MM.1S (cell line): ENCODE results near the gene KLF14.
A peak's percentile ranks its signal among the peaks of the same experiment; 100 is the strongest.

Experiments
- DNase-seq: peaks from one replicate; pipeline ENCODE4 v3.0.0-alpha.2; 2015
- H2AFZ ChIP-seq: fragments of 300-600 bp; sonication (generic); 2 replicates; pipeline ENCODE4 v1.6.0; 2016; ENCODE audit warnings: antibody characterized with exemption, low read length
- H3F3A ChIP-seq: fragments of 300-600 bp; sonication (generic); 2 replicates; pipeline ENCODE4 v1.6.1; 2016; ENCODE audit warnings: mild to moderate bottlenecking, antibody characterized with exemption, low read length, moderate library complexity, mixed read lengths; ENCODE audit not compliant: insufficient read depth
- H3K27ac ChIP-seq: fragments of 300-600 bp; sonication (generic); 2 replicates; pipeline ENCODE4 v1.5.1; 2016; ENCODE audit warnings: mild to moderate bottlenecking, low read length
- H3K27me3 ChIP-seq: fragments of 300-600 bp; sonication (generic); replicated peaks from 2 replicates; pipeline ENCODE4 v1.6.0; 2016; ENCODE audit warnings: low read length; ENCODE audit not compliant: insufficient read depth
- H3K36me3 ChIP-seq: fragments of 300-600 bp; sonication (generic); replicated peaks from 2 replicates; pipeline ENCODE4 v1.6.1; 2016; ENCODE audit warnings: mild to moderate bottlenecking, low read length, mixed read lengths; ENCODE audit not compliant: insufficient read depth
- H3K4me1 ChIP-seq: fragments of 300-600 bp; sonication (generic); 2 replicates; pipeline ENCODE4 v1.6.1; 2016; ENCODE audit warnings: low read length, mixed read lengths
- H3K4me2 ChIP-seq: fragments of 300-600 bp; sonication (generic); 2 replicates; pipeline ENCODE4 v1.6.0; 2016; ENCODE audit warnings: low read depth, low read length
- H3K4me3 ChIP-seq: fragments of 300-600 bp; sonication (generic); 2 replicates; pipeline ENCODE4 v1.5.1; 2016; ENCODE audit warnings: low read length, mixed read lengths
- H3K79me2 ChIP-seq: fragments of 300-600 bp; sonication (generic); 2 replicates; pipeline ENCODE4 v1.6.1; 2016; ENCODE audit warnings: mixed run types, low read length, mixed read lengths
- H3K9ac ChIP-seq: fragments of 300-600 bp; sonication (generic); 2 replicates; pipeline ENCODE4 v1.6.1; 2016; ENCODE audit warnings: low read length, mixed read lengths
- H3K9me2 ChIP-seq: fragments of 300-600 bp; sonication (generic); replicated peaks from 2 replicates; pipeline ENCODE4 v1.6.1; 2016; ENCODE audit warnings: mild to moderate bottlenecking, low read length, mixed read lengths; ENCODE audit not compliant: insufficient read depth
- H3K9me3 ChIP-seq: fragments of 300-600 bp; sonication (generic); replicated peaks from 2 replicates; pipeline ENCODE4 v1.6.1; 2016; ENCODE audit warnings: mild to moderate bottlenecking, low read length, mixed read lengths; ENCODE audit not compliant: insufficient read depth
- H4K20me1 ChIP-seq: fragments of 300-600 bp; sonication (generic); 2 replicates; pipeline ENCODE4 v1.6.1; 2016; ENCODE audit warnings: mild to moderate bottlenecking, low read length, moderate library complexity, mixed read lengths; ENCODE audit not compliant: insufficient read depth
- EZH2 ChIP-seq: fragments of 300-600 bp; sonication (generic); optimal IDR thresholded peaks from 2 replicates; pipeline ENCODE3; 2017; ENCODE audit warnings: low read depth, mild to moderate bottlenecking, antibody characterized with exemption, low read length, mixed read lengths
- EZH2phosphoT487 ChIP-seq: fragments of 300-600 bp; sonication (generic); IDR thresholded peaks from 2 replicates; pipeline ENCODE4 v1.6.1; 2018; ENCODE audit warnings: antibody characterized with exemption, low read length
- TF ChIP-seq, protein P1 (sequence below): fragments of 300-600 bp; sonication (generic); IDR thresholded peaks from 2 replicates; pipeline ENCODE4 v1.5.1; 2016; ENCODE audit warnings: antibody characterized with exemption, low read length, mixed read lengths

Gene KLF14

DNA sequence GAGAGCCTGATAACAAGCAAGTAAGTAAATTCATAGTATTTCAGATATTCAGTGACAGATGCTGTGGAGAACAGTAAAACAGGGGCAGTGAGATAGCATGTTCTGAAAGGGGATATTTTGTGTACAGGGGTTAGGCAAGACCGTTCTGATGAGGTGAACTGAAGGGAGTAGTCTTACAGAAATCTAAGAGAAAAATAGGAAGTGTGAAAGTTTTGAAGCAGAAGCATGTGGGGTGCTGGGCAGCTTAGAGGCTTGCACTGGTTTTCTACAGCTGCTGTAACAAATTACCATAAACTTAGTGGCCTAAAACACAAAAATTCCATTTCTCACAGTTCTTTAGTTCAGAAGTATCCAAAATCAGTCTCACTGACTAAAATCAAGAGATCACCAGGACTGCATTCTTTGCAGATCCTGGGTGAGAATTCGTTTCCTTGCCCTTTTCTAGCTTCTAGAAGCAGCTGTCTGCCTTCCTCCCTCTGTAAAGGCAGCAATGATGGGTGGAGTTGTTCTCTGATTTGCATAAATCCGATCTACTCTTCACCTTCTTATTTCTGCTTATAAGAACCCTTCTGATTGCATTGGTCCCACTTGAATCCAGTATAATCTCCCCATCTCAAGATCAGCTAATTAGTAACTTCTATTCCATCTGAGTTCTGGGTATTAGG, 7.5 kb upstream of the KLF14 start:
- Histone ChIP-seq H3K9ac (no peak overlapping the region), H3K9me3 (no peaks in the 10 kb centered on the region), H3K9me2 (no peaks in the 10 kb centered on the region), H3K79me2 (no peaks in the 10 kb centered on the region), H2AFZ (no peak overlapping the region), H3K27me3 (peaks cover 4% of the 10 kb centered on the region), H3K27ac (no peak overlapping the region), H3K36me3 (no peaks in the 10 kb centered on the region), H3F3A (no peaks in the 10 kb centered on the region), H4K20me1 (no peaks in the 10 kb centered on the region), H3K4me3 (no peak overlapping the region), H3K4me2 (peak overlapping the region; percentile 7; the same call in 1 of the 2 replicates), H3K4me1 (peaks cover 8% of the 10 kb centered on the region; the same call in 1 of the 2 replicates)
- no peak for DNase-seq
- TF ChIP-seq EZH2phosphoT487: no peak

DNA sequence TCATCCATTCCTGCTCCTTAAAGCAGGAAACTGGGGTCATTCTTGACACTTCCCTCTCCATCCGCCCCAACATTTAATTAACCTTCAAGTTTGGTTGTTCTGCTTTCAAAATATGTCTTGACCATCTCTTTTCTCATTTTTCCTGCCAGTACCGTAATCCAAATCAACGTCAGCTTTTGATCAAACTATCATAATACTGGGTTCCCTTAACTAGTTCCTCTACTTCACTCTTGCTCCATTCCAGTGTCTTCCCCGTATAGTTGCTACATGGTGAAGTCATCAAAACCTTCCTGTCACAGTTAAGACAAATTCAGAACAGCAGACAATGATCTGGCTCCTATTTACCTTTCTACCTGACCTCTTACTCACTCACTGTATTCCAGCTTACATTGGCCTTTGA, 6.6 kb upstream of the KLF14 start:
- H3K9me3 ChIP-seq: no peaks in the 10 kb centered on the region
- H3K9me2 ChIP-seq: no peaks in the 10 kb centered on the region
- no peak overlapping the region for H3K4me3 ChIP-seq
- H3K9ac ChIP-seq: no peak overlapping the region
- H4K20me1 ChIP-seq: no peaks in the 10 kb centered on the region
- no peak for DNase-seq
- no peaks in the 10 kb centered on the region for H3K36me3 ChIP-seq
- H3K27me3 ChIP-seq: peaks cover 12% of the 10 kb centered on the region
- TF ChIP-seq EZH2phosphoT487: no peak
- TF ChIP-seq, protein P1, sequence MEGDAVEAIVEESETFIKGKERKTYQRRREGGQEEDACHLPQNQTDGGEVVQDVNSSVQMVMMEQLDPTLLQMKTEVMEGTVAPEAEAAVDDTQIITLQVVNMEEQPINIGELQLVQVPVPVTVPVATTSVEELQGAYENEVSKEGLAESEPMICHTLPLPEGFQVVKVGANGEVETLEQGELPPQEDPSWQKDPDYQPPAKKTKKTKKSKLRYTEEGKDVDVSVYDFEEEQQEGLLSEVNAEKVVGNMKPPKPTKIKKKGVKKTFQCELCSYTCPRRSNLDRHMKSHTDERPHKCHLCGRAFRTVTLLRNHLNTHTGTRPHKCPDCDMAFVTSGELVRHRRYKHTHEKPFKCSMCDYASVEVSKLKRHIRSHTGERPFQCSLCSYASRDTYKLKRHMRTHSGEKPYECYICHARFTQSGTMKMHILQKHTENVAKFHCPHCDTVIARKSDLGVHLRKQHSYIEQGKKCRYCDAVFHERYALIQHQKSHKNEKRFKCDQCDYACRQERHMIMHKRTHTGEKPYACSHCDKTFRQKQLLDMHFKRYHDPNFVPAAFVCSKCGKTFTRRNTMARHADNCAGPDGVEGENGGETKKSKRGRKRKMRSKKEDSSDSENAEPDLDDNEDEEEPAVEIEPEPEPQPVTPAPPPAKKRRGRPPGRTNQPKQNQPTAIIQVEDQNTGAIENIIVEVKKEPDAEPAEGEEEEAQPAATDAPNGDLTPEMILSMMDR: no peak
- TF ChIP-seq EZH2: no peak
- H3F3A ChIP-seq: no peaks in the 10 kb centered on the region
- H3K4me1 ChIP-seq: peaks cover 8% of the 10 kb centered on the region; the same call in 1 of the 2 replicates
- no peaks in the 10 kb centered on the region for H3K79me2 ChIP-seq
- H3K27ac ChIP-seq: no peak overlapping the region
- H2AFZ ChIP-seq: no peak overlapping the region
- no peak overlapping the region for H3K4me2 ChIP-seq

DNA sequence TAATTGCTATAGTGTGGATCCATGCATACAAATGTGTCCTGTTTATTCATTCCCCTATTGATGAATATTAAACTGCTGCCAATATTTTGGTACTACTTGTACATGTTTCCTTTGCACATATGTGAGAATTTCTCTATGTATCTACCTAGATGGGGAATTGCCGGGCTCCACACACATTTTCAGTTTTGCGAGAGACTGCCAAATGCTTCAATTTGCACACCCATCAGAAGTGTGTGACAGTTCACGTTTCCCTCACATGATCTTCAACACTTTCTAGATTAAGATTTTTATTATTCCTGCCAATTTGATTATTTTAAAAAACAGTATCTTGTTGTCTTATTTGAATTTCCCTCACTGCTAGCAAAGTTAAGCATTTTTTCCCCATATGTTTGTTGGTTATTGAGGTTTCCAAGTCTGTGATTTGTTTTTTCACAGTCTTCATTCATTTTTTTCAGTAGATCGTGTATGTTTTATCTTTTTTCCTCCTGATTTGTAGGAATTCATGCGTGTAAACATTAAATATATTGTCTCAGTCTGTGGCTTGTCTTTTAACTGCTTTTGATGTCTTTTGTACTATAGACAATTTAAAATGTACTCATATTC, 2.4 kb upstream of the KLF14 start:
- Histone ChIP-seq H3K9me2 (no peaks in the 10 kb centered on the region), H3K27ac (no peak overlapping the region), H3F3A (no peaks in the 10 kb centered on the region), H3K27me3 (peaks cover 23% of the 10 kb centered on the region), H3K9me3 (no peaks in the 10 kb centered on the region), H3K4me3 (no peak overlapping the region), H3K9ac (no peak overlapping the region), H4K20me1 (no peaks in the 10 kb centered on the region), H3K4me1 (peaks cover 2% of the 10 kb centered on the region; the same call in 1 of the 2 replicates), H3K79me2 (no peaks in the 10 kb centered on the region), H3K36me3 (no peaks in the 10 kb centered on the region), H3K4me2 (no peak overlapping the region), H2AFZ (no peak overlapping the region)
- TF ChIP-seq EZH2 (no peak), EZH2phosphoT487 (no peak)
- TF ChIP-seq, protein P1: no peak
- no peak for DNase-seq
